Central memory CD8-positive, alpha-beta T cell (primary cell): Measurements from ENCODE around the gene NSG2.

Experiments used
- ATAC-seq: fragments of 150-1000 bp; cut with Tn5 transposase; replicated peaks from 2 replicates; pipeline ENCODE4 v1.10.0; 2022; ENCODE audit warnings: mild to moderate bottlenecking, moderate FRiP score, moderate number of reproducible peaks; ENCODE audit not compliant: poor library complexity, severe bottlenecking; ENCODE audit errors: extremely low read depth
- DNase-seq, 2 donors: peaks; one replicate each; pipeline ENCODE4 v3.0.0; 2021; ENCODE audit warnings: low spot score in 2 of 2
- H3K27ac Mint-ChIP-seq: one replicate; pipeline ENCODE4 v1.8.0; 2022; ENCODE audit warnings: low read depth, mild to moderate bottlenecking, moderate library complexity, mixed read lengths
- H3K27me3 Mint-ChIP-seq: one replicate; pipeline ENCODE4 v1.8.0; 2022; ENCODE audit warnings: mixed read lengths
- H3K36me3 Mint-ChIP-seq: one replicate; pipeline ENCODE4 v1.8.0; 2022; ENCODE audit warnings: mild to moderate bottlenecking, moderate library complexity, mixed read lengths; ENCODE audit not compliant: insufficient read depth
- H3K4me1 Mint-ChIP-seq: one replicate; pipeline ENCODE4 v1.8.0; 2022; ENCODE audit warnings: mixed read lengths
- H3K4me3 Mint-ChIP-seq: one replicate; pipeline ENCODE4 v1.8.0; 2022; ENCODE audit warnings: mild to moderate bottlenecking, moderate library complexity, mixed read lengths
- H3K9me3 Mint-ChIP-seq: one replicate; pipeline ENCODE4 v1.8.0; 2022; ENCODE audit warnings: mixed read lengths

Gene NSG2

GRCh38 chr5:174044466-174045254 lies 846 bp upstream of the NSG2 start:
- no peaks in the 10 kb centered on the region for H3K36me3 Mint-ChIP-seq
- H3K9me3 Mint-ChIP-seq = no peaks in the 10 kb centered on the region
- H3K27me3 Mint-ChIP-seq = peaks cover 35% of the 10 kb centered on the region
- no peaks in the 10 kb centered on the region for H3K4me1 Mint-ChIP-seq
- no peak overlapping the region for H3K4me3 Mint-ChIP-seq
- H3K27ac Mint-ChIP-seq = no peak overlapping the region
- DNase-seq = no peak
- no peak for ATAC-seq

- DNase-seq (no peak), ATAC-seq (no peak)
- Mint-ChIP-seq H3K27ac (no peak overlapping the region), H3K4me3 (no peak overlapping the region), H3K9me3 (no peaks in the 10 kb centered on the region), H3K36me3 (no peaks in the 10 kb centered on the region), H3K27me3 (peaks cover 30% of the 10 kb centered on the region), H3K4me1 (no peaks in the 10 kb centered on the region)
Measured at GRCh38 chr5:174046558-174046957, 1.1 kb downstream of the NSG2 start.

GRCh38 chr5:174047472-174048099 lies 2.1 kb downstream of the NSG2 start:
- Mint-ChIP-seq H3K4me3 (no peak overlapping the region), H3K36me3 (no peaks in the 10 kb centered on the region), H3K27me3 (peaks cover 26% of the 10 kb centered on the region), H3K4me1 (no peaks in the 10 kb centered on the region), H3K27ac (no peak overlapping the region), H3K9me3 (no peaks in the 10 kb centered on the region)
- DNase-seq (no peak), ATAC-seq (no peak)

- Mint-ChIP-seq H3K4me3 (no peak overlapping the region), H3K27me3 (peaks cover 21% of the 10 kb centered on the region), H3K27ac (no peak overlapping the region), H3K4me1 (no peaks in the 10 kb centered on the region), H3K36me3 (no peaks in the 10 kb centered on the region), H3K9me3 (no peaks in the 10 kb centered on the region)
- DNase-seq = no peak
- no peak for ATAC-seq
Measured at GRCh38 chr5:174052636-174053035, 7.1 kb downstream of the NSG2 start.

- no peaks in the 10 kb centered on the region for H3K4me1 Mint-ChIP-seq
- no peak overlapping the region for H3K27ac Mint-ChIP-seq
Measured at GRCh38 chr5:174053905-174054304, 8.4 kb downstream of the NSG2 start.

GRCh38 chr5:174056064-174056847 lies 10.8 kb downstream of the NSG2 start:
- no peaks in the 10 kb centered on the region for H3K36me3 Mint-ChIP-seq
- ATAC-seq = no peak
- H3K27ac Mint-ChIP-seq = no peak overlapping the region
- peaks cover 5% of the 10 kb centered on the region for H3K9me3 Mint-ChIP-seq
- peaks cover 22% of the 10 kb centered on the region for H3K27me3 Mint-ChIP-seq
- no peak for DNase-seq
- no peak overlapping the region for H3K4me3 Mint-ChIP-seq
- H3K4me1 Mint-ChIP-seq = no peaks in the 10 kb centered on the region

More at GRCh38 chr5:174053905-174054304, 8.4 kb downstream of the NSG2 start:
- no peak for DNase-seq
- Mint-ChIP-seq H3K27me3 (peaks cover 29% of the 10 kb centered on the region), H3K9me3 (peaks cover 5% of the 10 kb centered on the region), H3K4me3 (no peak overlapping the region), H3K36me3 (no peaks in the 10 kb centered on the region)
- no peak for ATAC-seq

GRCh38 chr5:174057206-174057605 lies 11.7 kb downstream of the NSG2 start:
- H3K27ac Mint-ChIP-seq = no peak overlapping the region
- no peak for ATAC-seq
- no peak overlapping the region for H3K4me3 Mint-ChIP-seq

GRCh38 chr5:174058433-174059122 lies 13.1 kb downstream of the NSG2 start:
- Mint-ChIP-seq H3K36me3 (no peaks in the 10 kb centered on the region), H3K4me1 (no peaks in the 10 kb centered on the region), H3K9me3 (peaks cover 5% of the 10 kb centered on the region), H3K4me3 (no peak overlapping the region), H3K27ac (no peak overlapping the region), H3K27me3 (peaks cover 22% of the 10 kb centered on the region)
- no peak for ATAC-seq
- no peak for DNase-seq

More at GRCh38 chr5:174057206-174057605, 11.7 kb downstream of the NSG2 start:
- Mint-ChIP-seq H3K36me3 (no peaks in the 10 kb centered on the region), H3K4me1 (no peaks in the 10 kb centered on the region), H3K27me3 (peaks cover 22% of the 10 kb centered on the region), H3K9me3 (peaks cover 5% of the 10 kb centered on the region)
- no peak for DNase-seq

- Mint-ChIP-seq H3K4me3 (no peak overlapping the region), H3K9me3 (peaks cover 5% of the 10 kb centered on the region), H3K4me1 (no peaks in the 10 kb centered on the region), H3K36me3 (no peaks in the 10 kb centered on the region), H3K27me3 (peaks cover 27% of the 10 kb centered on the region), H3K27ac (no peak overlapping the region)
- DNase-seq = no peak
- ATAC-seq = no peak
Measured at GRCh38 chr5:174059247-174059646, 13.7 kb downstream of the NSG2 start.

DNA sequence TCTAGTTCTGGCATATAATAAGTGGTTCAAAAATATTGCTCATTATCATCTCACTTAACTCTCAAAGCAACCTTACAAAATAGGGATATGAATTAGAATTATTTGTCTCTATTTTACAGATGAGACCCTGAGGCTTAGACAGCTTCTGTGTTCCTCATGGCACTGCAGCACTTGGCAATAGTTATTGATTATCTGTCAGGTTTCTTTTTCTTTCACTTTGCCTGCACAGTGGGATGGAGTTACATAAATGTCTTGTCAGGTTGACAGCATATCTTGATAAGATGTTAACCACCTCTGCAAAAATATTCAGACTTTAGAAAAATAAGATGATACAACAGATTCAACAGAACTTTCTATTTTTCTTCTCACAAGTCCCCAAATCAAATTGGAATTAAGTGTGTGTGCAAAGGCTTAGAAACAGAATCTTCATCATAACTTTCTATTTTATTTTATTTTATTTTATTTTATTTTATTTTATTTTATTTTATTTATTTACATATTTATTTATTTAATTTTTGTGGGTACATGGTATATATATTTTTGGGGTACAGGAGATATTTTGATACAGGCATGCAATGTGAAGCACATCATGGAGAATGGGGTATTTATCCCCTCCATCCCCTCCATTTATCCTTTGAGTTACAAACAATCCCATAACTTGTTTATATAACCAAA lies 17.7 kb downstream of the NSG2 start:
- H3K9me3 Mint-ChIP-seq = peaks cover 4% of the 10 kb centered on the region
- no peak overlapping the region for H3K4me3 Mint-ChIP-seq
- no peaks in the 10 kb centered on the region for H3K36me3 Mint-ChIP-seq
- H3K4me1 Mint-ChIP-seq = no peaks in the 10 kb centered on the region
- H3K27ac Mint-ChIP-seq = no peak overlapping the region
- H3K27me3 Mint-ChIP-seq = peaks cover 37% of the 10 kb centered on the region
- ATAC-seq (no peak), DNase-seq (no peak)

DNA sequence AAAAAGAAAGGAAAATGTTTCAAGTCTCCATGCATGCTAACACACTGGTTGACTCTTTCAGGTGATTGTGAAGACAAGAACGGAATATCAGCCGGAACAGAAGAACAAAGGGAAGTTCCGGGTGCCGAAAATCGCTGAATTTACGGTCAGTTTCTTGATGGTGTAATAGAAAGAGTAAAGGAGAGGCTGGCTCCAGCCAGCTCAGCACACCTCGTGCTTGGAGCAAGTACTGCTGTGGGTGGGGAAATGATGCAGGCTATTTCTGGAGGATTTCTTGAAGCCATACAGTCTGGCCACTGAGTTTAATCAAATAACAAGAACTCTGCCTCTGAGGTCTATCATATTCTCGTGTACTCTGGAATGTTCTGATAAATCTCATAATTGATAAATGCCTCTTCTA lies 18.7 kb downstream of the NSG2 start:
- H3K9me3 Mint-ChIP-seq = no peaks in the 10 kb centered on the region
- no peaks in the 10 kb centered on the region for H3K36me3 Mint-ChIP-seq
- no peak overlapping the region for H3K4me3 Mint-ChIP-seq
- peaks cover 31% of the 10 kb centered on the region for H3K27me3 Mint-ChIP-seq
- ATAC-seq (no peak), DNase-seq (no peak)
- H3K27ac Mint-ChIP-seq = no peak overlapping the region
- H3K4me1 Mint-ChIP-seq = no peaks in the 10 kb centered on the region
